GM21528 (cell line): ENCODE measurements around the gene GPR89A.
A peak's percentile ranks its signal among the peaks of the same experiment; 100 is the strongest.
"Not testable (repeated sequence)": the region's sequence is repeated elsewhere in the genome, so short reads cannot be mapped to it uniquely, and the experiment has no call there.

Experiments
- ATAC-seq: cut with Tn5 transposase; IDR thresholded peaks from one replicate; pipeline ENCODE4 v1.9.1; 2021; ENCODE audit warnings: mild to moderate bottlenecking, moderate library complexity; ENCODE audit not compliant: unreplicated experiment, low FRiP score

Gene GPR89A

DNA sequence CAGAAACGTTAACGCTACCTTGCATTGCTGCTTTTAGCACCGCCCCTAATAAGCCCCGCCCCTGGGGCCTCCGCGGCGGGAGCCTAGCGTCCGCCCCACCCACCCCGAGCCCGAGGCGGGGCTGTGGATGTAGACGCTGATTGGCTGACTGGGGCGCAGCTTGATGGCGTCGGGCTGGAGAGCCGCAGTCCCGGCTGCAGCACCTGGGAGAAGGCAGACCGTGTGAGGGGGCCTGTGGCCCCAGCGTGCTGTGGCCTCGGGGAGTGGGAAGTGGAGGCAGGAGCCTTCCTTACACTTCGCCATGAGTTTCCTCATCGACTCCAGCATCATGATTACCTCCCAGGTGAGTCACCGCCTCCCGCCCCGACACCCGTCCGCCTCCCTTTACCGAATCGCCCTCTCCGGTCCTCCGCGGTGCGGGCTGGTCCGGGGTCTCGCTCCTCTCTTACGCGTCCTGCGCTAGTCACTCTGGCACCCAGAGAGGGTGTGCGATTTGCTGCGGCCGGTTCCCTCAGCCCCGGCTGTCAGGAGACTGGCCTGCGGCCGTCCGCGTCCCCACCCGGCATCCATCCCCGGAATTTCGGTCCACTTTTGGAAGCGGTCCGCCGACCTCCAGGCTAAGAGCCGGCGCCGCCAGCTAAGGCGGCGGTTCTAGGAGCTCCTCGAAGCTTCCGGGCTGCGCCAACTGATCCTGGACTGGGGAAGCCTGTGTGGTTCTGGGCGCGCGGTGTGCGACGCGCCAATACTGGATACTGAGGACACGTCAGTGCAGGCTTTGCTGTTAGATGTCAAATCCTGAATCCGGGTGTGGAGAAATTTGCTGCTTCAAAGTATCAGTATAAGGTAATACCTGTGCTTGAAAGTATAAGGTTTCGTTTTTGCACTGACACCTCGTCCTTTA is at the start of gene GPR89A:
Gene GPR89A, plus strand, starts transcription at position 156 of the 901 bp plus-strand sequence. Its CDS starts 146 bp downstream, at position 302.
- peak; percentile 93 for ATAC-seq

DNA sequence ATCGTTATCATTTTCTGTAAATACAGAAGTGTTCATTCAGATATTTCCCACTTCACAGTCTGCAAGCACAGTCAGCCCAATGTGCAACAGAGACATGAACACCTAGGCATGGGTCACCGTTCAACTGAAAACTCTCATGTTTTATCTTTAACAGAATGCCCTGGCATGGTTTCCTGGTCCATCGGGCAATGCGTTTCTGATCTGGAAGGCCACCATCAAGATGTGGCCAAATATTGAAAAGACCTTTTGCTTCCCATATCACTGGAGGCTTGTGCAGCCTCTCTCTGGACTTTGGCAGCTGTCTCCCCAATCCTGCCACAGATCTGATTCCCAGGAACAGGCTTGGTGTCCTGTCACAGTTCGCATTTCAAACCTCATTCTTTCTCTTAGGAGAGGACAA is 21.0 kb upstream of the GPR89A start:
- not testable (repeated sequence) for ATAC-seq

DNA sequence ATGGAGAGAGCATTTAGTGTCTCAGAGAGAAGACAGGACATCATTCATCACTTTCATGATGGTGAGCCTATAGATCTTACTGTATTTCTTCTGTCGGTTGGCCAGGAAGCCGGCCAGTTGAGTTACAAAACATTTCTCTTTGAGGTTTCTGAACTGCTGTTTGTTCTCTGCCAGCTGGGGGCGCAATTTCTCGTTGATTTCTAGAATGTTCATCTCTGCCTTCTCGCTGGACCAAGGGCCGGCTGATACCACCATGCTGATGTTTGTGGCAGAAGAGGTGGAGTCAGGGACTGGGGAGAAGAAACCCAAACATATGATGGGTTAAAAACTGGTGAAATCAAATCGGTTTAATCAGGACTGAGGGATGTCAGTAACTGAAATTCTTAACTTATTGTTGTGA is 17.0 kb upstream of the GPR89A start:
- ATAC-seq, result not testable (repeated sequence)

DNA sequence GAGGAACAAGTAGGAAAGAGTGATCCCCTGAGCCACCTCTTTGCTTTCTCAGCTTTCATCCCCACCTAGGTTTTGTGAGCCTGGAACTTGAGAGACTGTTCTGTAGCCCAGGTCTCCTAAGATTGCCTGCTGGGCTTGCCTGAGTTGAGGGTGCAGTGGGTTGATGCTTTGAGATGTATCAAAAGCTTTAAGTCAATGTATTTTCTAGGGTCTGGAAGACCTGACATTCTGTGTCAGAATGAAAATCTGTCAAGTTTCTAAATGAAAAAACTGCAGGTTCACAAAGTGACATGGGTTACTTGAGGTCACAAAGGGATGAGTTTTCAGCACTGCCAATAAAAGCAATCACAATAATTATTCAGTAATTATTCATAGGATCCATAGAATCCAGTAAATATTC is 15.4 kb upstream of the GPR89A start:
- not testable (repeated sequence) for ATAC-seq

DNA sequence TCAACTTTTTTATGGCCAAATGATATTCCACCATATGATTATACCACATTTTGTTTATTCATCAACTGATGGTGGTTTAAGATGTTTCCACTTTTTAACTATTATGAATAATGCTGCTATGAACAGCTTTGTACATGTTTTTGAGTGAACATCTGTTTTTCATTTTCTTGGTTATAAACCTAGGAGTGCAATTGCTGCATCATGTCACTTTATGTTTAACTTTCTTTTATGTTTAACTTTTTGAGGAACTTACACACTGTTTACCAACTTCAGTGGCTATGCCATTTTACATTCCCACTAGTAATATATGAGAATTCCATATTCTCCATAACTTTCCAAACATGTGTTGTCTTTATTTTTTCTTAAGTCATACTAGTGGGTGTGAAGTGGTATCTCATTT is 12.4 kb upstream of the GPR89A start:
- not testable (repeated sequence) for ATAC-seq

DNA sequence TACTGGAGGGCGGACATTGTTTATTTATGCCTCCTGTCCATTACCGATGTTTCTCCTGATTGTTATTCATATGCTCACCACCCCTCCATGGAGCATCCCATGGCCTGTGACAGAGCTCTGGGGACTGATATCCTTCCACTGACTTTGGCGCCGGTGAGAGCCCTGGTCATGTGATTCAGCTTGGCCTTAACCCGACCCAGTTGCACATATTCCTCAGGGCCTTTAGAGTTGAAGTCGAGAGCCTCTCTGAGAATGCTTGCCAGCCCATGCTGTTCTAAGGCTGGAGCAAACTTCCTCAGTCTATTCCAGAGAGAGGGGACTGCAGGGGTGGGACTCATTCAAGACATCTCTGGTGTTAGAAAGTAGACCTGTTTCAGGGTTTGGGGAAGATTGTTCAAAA is 11.6 kb upstream of the GPR89A start:
- not testable (repeated sequence) for ATAC-seq

DNA sequence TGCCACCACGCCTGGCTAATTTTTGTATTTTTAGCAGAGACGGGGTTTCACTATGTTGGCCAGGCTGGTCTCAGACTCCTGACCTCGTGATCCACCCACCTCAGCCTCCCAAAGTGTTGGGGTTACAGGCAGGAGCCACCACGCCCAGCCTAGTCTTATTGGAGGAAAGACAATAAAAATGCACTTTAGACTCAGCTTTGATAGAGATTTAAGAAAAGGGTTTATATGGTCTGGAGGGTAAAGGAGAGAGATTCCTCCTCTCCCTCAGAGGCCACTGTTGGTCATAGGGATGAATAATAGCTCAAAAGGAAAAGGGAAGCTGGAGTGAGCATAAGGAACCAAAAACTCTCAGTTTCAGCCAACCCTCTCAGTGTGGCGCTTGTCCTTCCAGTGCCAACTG is 8.4 kb upstream of the GPR89A start:
- not testable (repeated sequence) for ATAC-seq

DNA sequence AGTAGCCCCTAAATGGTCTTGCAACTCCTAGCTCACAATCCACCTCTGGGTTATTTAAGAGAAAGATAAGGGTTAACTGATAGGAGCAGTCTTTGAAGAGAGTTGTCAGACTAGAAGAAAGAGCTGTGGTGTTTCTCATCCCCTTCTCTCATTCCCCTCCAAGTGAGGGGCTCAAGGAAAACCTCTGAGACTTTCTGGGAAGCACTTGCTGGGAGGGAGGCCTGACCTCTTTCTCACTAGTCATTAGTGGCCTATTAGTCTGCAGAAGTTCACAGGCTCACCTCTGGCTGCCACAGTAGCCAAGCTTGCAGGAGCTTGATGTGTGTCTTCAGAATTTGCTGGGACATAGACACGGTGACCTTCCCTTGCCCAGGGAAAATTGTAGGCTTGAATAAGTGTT is 6.2 kb upstream of the GPR89A start:
- ATAC-seq, result no peak

DNA sequence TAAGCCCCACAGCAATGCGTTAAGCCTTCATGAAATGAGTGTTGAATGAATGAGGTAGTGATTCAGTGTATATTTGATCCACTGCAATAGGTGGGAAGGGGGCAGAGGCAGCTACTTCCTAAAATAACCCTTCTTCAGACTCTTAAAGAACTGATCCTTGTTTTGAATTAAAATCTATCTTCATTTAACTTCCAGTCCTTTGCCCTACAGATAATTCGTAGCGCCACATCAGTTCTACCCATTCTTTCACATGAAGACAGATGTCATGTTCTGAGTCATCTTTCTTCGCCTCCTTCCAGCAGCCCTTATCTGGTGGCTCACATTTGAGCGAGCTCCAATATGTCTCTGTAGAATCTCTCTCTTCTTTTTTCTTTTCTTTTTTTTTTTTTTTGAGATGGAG is 948 bp upstream of the GPR89A start:
- ATAC-seq, result not testable (repeated sequence)

DNA sequence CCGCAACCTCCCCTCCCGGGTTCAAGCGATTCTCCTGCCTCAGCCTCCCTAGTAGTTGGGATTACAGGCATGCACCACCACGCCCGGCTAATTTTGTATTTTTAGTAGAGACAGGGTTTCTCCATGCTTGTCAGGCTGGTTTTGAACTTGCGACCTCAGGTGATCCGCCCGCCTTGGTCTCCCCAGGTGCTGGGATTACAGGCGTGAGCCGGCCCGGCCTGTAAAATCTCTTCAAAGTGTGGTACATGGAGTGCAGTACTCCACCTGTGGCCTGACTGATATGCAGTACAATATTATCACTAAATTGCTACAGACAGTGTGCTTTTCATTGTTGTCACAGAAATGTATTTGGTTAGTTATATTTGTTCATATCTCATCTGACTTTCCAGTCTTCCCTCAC is 499 bp upstream of the GPR89A start:
- ATAC-seq, result not testable (repeated sequence)

DNA sequence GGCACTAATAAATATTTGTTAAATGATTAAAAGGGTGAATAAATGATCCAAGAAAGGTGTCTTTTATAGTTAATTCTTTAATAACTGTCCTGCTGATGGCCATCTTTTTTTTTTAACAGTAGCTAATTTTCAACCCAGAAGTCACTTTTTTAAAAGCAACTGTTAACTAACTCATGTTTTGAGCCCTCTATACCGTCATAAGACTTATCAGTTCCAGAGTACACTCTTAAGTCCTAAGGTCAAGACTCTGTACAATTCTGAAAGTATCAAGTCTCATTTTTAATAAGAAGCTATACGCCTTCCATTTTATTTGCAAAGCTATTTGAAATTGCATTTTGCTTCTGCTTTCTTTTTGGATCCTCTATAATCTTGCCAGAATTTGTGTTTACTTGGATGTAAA is 3.0 kb downstream of the GPR89A start:
- ATAC-seq, result not testable (repeated sequence)

DNA sequence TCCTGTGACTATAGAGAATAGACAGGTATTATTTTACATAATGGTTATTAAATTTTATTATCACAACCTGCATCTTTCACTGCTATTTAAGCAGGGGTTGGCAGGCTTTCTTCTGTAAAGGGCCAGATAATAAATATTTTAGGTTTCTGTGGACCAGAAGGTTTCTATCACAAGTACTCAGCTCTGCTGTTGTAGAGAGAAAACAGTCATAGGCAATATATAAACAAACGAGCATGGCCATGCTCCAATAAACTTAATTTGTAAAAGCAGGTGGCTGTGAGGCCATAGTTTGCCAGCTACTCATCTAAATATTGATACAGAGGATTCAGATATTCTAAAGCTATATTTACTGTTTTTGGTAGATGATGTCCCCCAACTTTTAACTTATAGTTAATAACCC is 12.3 kb downstream of the GPR89A start:
- ATAC-seq, result not testable (repeated sequence)

DNA sequence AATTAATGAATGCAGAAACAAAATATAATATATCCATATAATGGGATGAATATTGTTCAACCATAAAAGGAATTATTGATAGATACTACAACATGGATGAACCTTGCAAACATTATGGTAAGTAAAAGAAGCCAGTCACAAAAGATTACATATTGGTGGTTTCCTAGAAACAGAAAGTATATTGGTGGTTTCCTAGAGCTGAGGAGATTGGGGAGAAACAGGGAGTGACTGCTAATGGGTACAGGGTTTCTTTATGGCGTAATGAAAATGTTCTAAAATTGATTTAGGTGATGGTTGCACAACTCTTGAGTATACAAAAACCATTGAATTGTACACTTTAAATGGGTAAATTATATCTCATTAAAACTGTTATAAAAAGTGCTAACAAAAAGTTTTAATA is 14.4 kb downstream of the GPR89A start:
- not testable (repeated sequence) for ATAC-seq

DNA sequence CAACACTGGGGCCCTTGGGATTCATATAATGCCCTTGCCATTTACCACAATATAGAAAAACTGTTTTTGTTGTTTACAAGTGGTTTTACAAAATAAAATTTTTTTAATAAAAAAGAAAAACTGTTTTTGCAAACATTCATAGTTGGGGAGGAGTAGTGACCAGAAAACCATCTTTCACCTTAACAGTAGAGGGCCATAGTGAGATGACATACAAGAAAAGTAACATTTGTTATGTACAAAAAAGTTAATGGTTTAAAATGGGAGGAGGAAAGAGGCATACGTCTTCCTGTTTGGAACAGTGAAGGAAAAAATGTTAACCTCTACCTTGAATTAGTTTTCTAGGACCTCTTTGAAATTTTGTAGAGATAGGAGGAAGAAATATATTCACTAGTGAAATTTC is 28.4 kb downstream of the GPR89A start:
- not testable (repeated sequence) for ATAC-seq

DNA sequence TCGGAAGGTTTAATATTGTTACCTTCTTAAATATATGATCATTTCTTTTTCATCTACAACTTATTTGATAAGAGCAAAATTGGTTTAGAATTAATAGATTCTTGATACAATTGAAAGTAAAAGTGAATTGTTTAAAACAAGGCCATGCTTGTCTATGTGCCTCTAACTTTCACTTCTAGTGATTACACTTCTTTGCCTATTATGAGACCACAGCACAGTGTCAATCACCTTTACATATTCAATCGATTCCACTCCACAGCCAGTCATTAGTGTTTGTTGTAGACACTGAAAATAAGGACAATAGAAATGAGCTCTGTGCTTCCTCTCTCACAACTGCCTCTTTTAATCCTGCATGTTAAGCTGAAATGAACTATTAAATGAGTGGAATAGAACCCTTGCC is 34.1 kb downstream of the GPR89A start:
- ATAC-seq, result not testable (repeated sequence)

DNA sequence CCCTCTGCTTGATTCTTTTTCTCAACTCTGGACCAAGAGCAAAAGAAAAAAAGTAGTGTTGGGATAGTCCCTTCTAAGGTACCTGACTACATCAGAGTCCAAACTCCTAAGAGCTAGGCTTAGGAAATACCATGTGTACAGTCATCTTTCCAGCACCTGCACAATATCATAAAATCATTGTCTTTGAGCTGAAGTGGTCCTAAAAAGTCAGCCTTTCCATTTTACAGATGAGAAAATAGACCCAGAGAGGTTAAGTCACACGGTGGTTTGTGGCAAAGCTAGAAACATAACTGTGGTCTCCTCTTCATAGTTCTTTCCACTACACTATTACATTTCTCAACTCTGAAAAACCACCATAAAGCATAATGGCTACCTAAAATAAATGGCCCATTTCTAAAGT is 36.2 kb downstream of the GPR89A start:
- ATAC-seq, result not testable (repeated sequence)

DNA sequence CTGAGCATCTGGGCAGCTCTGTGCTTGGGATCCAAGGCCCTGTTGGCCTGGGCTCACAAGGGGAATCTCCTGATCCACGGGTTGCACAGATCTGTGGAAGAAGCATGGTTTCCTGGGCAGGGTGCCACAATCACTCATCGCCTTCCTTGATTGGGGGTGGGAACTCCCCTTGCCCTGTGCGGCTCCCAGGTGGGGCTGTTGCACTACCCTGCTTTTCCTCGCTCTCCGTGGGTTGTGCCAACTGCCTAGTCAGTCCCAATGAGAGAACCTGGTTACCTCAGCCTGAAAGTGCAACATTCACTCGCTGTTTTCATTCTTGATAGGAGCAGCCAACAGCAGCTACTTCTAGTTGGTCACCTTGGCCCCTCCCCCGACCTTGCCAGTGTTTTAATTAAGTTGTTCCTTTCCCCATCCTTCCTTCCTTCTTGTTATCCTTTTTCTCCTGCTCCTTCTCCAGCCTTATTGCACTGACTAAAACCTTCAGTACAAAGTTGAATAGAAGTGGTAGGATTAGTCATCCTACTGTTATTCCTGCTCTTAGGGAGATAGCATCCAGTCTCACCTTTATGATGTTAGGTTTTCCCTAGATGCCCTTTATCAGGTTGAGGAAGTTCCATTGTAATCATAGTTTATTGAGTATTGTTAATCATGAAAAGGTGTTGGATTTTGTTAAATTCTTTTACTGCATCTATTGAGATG is 48.6 kb downstream of the GPR89A start:
- not testable (repeated sequence) for ATAC-seq

DNA sequence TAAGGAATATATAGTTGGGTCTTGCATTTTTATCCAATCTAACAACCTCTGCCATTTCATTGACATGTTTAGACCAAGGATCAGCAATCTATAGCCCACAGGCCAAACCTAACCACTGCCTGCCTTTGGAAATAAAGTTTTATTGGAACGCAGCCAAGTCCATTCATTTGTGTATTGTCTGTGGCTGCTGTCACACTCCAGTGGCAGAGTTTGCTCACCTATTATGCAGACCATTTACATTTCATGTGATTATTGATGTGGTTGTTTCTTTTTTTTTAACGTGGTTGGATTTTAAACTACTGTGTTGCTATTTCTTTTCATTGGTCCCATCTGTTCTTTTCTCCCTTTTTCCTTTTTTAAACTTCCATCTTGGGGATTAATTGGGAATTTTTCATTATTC is 54.7 kb downstream of the GPR89A start:
- not testable (repeated sequence) for ATAC-seq

DNA sequence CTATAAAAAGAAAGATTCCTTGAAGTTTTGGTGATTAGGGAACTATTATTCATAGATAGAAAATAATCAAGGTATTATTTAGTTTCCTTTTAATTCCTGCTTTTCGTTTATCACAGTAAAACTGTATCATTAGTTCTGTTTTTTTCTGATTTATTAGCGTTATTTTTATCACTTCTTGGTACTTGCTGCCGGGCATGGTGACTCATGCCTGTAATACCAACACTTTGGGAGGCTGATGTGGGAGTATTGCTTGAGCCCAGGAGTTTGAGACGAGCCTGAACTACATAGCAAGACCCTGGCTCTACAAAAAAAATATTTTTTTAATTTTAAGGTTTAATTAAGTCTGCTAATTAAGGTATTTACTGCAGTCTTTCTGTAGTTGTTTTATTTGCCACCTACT is 57.2 kb downstream of the GPR89A start:
- ATAC-seq, result not testable (repeated sequence)

DNA sequence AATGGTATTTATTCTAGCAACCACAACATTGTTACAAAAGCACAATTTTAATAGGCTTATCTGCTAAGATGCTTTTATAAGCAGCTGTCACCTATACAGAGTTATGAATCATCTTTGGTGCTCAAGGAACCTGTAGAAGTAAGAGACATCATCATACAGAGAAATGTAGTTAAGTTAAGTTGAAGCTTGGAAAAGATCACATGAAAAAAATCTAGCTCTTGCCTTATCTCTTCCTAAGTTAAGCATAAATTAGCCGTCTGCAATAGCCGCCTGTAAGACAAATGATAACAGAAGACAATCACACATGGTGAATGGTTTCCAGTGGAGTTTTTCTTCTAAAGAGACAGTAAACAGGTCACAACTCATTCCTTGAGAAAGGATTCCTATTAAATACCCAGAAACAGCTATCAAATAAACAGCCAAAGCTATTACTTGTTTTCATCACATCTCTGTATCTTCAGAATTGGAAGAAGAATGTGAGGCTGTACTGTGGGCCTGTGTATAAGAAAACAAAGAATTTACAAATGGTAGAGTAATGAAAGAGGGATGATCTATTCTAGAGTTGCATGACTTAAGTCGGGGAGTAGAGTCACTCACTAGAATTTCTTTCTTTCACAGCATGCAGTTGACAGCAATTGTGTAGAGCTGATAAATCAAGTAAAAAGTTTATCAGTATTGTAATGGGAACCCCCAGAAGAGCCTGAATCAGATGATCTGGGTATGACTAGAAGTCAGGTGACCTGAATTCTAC is 63.4 kb downstream of the GPR89A start:
- ATAC-seq, result not testable (repeated sequence)

DNA sequence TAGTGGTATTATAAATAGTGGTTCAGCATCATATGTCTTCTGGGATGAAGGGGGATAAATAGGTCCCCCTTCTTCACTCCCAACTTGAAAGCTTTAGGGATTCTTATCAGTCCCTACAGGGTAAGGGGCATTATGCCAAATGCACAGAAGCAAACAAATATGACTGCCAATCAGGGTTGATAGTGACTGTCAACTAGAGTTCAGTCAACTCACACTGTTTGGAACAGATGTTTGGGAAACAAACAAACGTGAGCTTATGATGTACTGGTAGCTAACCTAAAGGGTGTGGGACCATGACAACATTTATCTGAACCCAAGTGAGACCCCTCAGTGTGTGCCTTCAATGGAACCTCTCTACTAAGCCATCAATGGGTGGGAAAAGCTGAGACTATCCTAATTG is 65.4 kb downstream of the GPR89A start:
- not testable (repeated sequence) for ATAC-seq
